SK-MEL-5 (cell line): ENCODE data around the gene GSC2. TPM values are rescaled to one million over a fixed set of nuclear protein-coding genes. Genes with fewer than 3 reads are reported as not detected.

ENCODE experiments used
- DNase-seq: peaks from one replicate; pipeline ENCODE4 v3.0.0-alpha.2; 2016; ENCODE audit warnings: low read depth, low spot score
- in situ Hi-C: cut with HindIII; loops from 2 replicates; pipeline ENCODE4 v1.10.0; 2016; ENCODE audit warnings: low sequenced_read_pairs, high pct_unique_total_duplicates, low pct_unique_long_range_greater_than_20kb
- total RNA-seq: library from RNA; depleted of rRNA; stranded (reverse); fragments of >200 nt; shearing (Covaris generic); gene quantifications from 2 replicates; pipeline ENCODE4 v1.2.3, GENCODE V29; 2014

The GSC2 gene
- total RNA-seq, 1 experiment from 2014 or later: not detected

DNA sequence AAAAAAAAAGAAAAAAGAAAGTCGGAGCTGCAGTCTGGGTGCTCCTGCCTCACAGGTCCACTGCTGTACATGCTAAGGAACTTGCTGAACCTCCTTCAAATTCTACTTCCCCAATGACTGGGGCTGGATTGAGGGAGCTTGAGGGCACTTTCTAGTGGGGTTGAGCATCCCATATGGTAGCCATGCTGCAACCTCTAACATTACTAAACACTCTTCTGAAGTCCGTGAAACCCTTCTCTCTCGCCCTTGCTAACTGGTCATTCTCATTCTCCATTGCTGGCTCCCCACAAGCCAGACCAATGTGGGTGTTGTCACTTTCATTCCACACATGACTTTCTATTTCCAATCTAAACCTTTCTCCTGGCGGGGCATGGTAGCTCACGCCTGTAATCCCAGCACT lies 6.9 kb downstream of the GSC2 start:
- in situ Hi-C loops: no loop called here
- no peak for DNase-seq

DNA sequence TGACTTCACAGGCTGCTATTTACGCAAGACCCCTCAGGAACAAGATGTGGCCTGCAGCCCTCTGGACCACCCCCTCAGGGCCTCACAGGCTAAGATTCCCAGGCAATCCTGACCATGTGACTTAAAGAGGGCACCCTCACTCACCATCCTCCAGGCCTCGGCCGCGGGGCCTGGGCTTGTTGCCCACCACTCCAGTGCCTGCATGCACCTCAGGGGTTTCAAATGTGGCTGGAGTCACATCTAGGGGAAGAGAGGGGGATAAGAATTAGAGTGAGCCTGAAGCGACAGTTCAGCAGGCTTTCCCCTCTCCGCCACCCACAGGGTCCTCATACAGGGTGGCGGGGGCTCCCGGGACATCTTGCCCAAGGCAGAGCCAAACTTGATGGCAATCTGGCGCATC lies 7.7 kb downstream of the GSC2 start:
- in situ Hi-C loops: no loop called here
- no peak for DNase-seq

DNA sequence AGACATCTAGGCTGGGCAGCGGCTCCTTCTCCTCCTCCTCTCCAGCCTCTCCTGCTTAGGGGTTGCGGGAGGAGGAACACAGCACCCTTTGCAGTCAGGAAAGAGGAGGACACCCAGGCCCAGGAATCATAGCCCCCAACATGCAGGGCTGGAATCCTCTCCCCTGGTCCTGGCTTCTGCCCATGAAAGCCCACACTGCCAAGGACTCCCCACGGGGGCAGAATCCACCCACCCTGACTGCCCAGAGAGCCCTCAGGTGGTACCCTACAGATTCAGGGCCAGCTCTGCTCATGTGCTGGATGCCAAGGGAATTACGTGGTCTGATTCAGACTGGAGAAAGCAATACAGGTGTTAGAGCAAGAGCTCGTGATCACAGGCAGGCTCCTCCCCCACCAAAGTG lies 10.1 kb downstream of the GSC2 start:
- in situ Hi-C loops: no loop called here
- no peak for DNase-seq

DNA sequence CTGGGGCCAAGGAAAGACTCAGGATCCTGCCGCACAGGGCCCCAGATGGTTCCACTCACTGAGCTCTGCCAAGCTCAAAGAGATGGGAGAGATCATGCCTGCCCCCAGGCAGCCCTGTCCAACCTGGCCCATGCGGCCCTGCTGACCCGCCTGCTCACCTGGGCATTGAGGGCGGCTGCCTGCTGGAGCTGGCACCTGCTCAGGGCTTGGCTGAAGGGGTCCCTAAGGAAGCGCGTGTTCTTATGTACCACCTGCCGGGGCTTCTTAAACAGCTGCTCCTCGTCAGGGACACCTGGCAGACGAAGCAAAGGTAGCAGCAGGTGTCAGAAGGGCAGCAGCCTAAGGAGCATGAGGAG lies 11.1 kb downstream of the GSC2 start:
- DNase-seq: no peak
- in situ Hi-C loops: no loop called here

DNA sequence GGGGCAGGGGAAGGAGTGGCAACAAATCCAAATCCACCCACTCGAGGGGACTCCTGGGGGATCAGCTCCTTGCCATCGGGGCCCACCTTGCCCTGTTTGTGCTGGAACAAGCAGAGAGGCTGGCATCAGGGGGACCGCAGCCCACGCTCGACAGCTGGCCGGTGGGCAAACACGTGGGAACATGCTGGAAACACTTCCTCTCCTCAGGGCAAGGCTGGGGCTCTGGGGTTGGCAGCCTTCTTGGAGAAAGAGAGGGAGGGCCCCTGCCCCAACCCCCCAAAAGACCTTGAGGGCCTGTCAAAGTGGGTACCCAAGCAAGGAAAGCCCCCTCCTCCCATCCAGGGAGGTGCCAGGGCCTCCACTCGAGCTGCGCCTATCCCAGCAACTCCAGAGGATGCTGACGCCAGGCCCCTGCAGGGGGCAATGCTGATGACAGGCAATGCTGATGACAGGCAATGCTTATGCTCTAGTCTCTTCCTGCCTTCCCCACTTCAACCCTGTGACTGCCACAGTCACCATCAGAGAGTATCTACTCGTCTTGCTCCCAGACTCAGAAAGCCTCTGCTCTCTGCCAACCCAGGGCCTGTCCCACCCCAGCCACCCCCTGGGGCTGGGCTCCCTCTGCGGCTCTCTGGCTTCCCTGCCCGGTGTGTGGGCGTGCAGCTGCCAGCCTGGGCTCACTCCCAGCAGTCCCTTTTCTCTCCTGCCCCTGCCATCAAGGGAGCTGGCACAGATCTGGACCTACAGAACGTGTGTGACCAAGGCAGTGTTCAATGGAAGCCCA lies 11.7 kb downstream of the GSC2 start:
- in situ Hi-C loops: no loop called here
- DNase-seq: no peak

DNA sequence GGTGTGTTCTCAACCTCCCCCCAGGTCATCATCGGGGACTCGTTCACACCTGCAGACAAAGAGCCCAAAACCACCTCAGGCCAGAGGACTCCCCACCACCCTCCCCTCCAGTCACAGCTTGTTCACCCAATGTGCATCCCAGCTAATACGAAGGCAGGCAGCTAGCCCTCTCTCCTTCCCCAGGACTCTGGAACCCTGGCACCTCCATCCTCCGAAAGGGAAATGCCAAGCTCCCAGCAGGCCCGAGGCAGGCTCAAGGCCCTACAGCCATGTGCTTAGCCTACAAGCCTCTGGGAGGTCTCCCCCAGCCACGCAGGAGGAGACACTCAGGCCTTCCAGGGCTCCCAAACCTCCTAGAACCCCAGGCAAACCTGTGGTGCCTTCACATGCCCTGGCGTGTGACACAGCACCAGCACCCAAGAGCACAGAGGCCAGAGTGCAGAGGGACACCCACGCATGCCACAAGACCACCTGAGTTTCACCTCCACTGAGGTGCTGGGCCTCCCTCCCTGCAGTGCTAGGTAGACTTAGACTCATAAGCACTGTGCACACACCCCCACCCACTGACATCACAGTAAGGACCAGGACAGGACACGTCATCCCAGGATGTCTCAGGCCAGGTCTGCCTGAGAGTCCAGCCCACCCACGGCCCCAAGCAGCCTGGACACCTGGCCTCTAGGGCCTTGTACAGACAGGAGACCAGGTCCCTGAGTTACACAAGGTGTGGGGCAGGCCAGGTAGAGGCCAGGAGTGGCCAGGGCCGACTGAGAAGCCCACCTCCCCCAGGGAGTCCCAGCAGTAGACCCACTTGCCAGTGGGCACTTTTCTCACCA lies 12.5 kb downstream of the GSC2 start:
- DNase-seq: no peak
- in situ Hi-C loops: no loop called here

DNA sequence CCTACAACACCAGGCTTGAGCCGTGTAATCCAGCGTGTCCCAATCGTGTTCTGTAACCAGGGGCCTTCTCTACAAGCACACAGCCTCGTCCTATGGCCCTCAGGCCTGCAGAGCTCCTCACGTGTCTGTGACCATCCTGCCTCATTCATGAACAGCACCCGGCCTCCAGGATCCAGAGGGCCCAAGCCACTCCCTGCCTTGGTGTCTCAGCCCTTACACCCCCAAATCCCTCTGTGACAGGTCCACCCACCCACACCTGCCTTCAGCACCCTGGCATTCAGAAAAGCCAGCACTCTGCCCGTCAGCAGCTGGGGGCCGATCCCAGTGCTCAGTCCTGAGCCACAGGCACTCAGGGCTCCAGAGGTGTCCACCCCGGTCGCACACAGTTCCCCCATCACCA lies 13.2 kb downstream of the GSC2 start:
- in situ Hi-C loops: no loop called here
- DNase-seq: no peak

DNA sequence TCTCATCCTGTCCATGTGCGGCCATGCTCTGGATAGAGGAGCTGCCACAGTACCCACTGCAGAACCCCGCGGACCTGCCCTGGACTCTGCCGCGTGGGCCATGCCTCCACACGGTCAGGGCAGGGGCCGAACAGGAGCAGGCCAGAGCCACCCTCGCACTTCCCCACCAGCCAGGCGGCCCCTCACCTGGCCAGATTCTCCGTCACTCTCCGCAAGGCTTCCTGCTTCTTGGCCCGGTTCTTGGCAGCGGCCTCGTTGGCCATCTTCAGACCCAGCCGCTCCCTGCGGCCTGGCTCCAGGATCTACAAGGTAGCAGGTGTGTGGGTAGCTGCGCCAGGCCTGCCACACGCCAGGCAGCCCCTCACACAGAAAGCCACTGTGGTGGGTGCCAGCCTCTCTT lies 15.2 kb downstream of the GSC2 start:
- in situ Hi-C loops: no loop called here
- no peak for DNase-seq

DNA sequence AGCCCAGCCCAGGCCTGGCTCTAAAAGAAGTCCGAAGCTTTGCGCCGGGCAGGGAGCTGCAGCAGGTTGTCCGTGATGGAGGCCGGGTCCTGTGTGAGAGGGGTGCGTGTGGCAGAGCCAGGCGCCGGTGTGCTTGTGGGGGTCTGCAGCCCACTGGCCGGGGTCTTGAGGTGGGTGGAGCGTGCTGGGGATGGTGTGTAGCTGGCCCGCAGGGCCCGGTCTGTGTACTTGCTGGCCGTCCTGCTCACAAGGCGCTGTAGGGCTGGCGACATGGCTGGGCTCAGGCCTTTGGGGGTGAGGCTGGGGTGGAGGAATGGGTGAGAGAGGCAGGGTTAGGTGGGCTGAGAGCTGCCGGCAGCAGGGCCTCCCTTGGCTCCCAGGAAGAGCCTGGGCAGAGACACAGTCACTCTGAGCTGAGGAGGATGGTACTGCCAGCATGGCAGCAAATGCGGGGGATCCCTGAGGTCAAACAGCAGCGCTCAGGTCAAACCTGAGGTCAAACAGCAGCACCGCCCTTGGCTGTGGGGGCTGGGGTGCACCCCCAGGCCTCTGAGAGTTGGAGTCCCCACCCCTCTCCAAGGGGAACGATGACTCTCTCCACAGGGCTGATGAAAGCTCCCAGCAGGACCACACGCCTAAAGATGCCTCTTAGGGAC lies 15.8 kb downstream of the GSC2 start:
- in situ Hi-C loops: no loop called here
- DNase-seq: no peak

DNA sequence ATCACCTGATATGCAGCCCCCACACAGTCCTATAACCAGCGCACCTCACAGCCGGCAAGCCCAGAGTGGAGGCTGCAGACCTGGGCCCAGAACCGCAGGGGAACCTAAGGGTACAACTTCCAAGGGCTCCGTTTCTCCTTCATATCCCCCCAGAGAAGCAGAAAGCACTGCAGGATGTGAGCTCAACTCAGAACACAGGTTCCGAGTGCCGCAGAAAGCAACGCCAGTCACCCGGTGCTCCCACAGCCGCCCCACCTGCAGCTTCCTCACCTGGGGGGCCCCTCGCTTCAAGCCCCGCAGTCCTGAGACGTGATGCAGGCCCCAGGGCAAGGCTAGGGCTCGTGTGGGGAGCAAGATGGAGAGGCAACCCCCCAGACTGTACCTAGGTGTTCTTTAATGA lies 16.5 kb downstream of the GSC2 start:
- in situ Hi-C loops: no loop called here
- no peak for DNase-seq

DNA sequence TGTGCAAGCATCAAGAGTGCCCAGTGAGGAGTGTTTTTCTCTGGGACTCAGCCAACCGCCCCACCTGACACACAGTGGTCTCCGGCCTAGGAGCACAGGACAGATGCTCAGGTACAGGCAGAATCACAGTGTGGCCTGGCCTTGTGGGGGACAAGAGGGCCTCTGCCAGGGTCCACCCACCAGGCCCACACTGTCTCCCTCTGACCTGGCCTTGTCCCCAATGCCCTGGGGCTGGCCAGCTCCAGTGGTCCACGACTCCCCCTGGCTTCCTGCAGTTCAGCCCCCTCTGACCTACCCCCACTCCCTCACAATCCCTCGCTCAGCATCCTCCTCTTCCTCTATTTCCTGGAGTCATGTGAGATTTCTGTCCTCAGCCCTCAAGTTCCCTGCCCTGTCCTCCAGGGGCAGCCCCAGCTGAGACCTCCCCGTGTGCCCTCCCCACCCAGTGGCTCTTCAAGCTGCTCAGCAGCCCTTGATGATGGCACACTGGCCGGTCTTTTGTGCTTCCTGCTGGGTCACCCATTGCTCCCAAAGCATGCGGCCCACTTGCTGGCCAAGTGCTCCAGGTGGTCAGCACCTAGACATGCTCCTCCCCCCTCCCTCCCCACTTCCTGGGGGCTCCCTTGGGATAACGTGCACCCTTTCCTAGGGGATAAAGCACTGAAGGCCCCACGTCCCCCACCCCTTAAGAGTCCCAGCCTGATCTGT lies 17.2 kb downstream of the GSC2 start:
- in situ Hi-C loops: no loop called here
- DNase-seq: no peak

DNA sequence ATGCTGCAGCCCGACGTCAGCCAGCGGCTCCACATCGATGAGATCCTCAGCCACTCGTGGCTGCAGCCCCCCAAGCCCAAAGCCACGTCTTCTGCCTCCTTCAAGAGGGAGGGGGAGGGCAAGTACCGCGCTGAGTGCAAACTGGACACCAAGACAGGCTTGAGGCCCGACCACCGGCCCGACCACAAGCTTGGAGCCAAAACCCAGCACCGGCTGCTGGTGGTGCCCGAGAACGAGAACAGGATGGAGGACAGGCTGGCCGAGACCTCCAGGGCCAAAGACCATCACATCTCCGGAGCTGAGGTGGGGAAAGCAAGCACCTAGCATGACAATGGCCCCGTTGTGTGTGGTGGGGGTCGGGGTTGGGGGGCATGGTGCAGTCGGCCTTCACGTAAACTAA lies 17.9 kb downstream of the GSC2 start:
- in situ Hi-C loops: no loop called here
- DNase-seq: no peak

DNA sequence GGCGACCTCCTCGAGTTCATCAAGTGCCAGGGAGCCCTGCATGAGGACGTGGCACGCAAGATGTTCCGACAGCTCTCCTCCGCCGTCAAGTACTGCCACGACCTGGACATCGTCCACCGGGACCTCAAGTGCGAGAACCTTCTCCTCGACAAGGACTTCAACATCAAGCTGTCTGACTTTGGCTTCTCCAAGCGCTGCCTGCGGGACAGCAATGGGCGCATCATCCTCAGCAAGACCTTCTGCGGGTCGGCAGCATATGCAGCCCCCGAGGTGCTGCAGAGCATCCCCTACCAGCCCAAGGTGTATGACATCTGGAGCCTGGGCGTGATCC lies 18.4 kb downstream of the GSC2 start:
- in situ Hi-C loops: no loop called here
- no peak for DNase-seq

DNA sequence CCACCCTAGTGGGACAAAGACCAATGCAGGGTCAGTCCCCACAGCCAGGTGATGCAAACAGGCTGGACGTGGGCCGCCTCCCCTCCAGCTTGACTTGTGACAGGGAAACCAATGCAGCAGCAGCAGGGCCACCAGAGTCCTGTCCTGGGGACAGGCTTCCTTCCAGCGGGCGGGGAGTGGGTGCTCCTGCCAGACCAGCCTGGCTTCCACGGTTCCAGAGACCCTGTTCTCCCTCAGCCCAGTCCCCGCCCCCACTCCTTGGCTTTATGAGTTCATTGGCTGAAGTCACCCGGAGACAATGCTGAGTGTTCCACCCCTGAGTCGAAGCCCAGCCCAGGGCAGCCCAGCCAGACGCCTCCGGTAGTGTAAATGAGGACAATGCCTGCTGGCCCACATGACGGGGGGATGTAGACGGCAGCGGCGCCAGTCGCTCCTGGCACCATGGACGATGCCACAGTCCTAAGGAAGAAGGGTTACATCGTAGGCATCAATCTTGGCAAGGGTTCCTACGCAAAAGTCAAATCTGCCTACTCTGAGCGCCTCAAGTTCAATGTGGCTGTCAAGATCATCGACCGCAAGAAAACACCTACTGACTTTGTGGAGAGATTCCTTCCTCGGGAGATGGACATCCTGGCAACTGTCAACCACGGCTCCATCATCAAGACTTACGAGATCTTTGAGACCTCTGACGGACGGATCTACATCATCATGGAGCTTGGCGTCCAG lies 19.0 kb downstream of the GSC2 start, which contains the start of gene TSSK2:
Gene TSSK2, plus strand, starts transcription at position 350 of the 726 bp plus-strand sequence. Its CDS starts 92 bp downstream, at position 442.
- in situ Hi-C loops: no loop called here
- no peak for DNase-seq

DNA sequence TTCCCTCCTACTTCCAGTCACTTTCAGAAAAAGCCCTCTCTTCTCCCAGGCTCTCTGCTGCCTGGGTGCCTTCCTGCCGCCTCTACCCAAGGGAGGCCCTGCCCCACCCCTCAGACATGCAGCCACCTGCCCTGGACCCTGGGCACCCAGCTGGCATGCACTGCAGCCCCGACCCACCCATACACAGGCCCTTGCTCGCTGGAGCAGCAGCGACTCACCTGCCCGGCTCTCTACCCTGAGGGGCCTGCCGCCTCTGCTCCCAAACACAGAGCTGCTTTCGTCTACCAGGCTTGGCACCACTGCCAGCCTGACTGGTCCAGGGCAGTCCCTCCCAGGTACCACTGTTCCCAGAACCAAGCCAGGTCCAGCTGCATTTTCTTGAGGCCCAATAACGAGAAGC lies 20.2 kb downstream of the GSC2 start:
- in situ Hi-C loops: no loop called here

DNA sequence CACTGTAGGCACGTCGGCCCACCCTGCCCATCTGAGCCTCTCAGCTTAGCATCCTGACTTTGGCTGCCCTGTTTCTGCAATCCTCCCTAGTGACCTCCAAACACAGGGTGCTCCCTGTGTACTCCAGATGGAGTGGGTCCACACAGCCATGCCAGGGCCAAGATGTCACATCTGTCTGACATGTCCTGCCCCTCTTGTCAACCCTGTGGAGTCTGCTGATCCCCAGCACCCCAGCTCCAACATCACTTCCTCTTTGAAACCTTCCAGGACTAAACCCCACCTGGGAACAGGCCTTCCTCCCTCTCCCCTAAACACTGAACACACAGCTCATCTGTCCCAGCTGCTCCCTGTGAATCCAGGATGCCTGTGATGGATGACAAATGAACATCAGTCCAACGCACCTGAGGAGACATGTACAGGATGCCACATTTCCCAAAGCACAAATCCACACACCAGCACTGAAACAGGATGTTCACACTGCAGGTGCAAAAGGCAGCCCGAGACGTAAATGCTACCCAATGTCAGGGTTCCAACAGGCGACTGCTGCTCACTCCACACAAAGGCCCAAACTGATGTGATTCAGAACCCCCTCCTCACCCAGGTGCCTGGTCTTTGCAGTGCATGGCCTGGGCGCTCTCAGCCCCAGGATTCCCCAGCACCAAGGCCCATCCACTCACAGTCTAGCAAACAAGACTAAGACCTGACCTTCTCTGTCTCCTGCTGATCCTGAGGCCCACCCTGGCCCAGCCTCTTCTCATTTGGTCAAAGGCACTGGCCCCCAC lies 21.0 kb downstream of the GSC2 start:
- no peak for DNase-seq
- in situ Hi-C loops: no loop called here

More for the DNA sequence above, 20.2 kb downstream of the GSC2 start:
- DNase-seq: no peak

DNA sequence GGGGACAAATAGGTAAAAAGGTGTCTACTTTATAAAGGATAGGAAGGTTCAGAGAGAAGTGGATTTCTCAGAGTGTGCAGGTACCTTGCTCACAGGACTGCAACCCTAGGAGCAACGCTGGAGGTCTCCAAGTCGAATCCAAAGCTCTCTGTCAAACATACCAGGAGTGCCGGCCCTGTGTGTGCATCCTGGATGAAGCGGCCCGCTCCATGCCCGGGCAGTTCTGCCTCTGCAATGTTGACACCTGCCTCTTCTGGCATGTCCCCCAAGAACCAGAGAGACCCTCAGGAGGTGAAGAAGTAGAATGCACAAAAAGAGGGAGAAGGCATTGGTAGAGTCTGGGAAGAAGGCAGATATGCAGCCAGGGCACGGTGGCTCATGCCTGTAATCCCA lies 22.1 kb downstream of the GSC2 start:
- DNase-seq: no peak
- in situ Hi-C loops: no loop called here
